Measurements from ENCODE around the gene ARHGAP15.

The ARHGAP15 gene

GRCh38 chr2:143764706-143765105 is 635.5 kb downstream of the ARHGAP15 start:
- no peak for DNase-seq (ENCODE audit: low spot score)

GRCh38 chr2:143768991-143769390 is 639.8 kb downstream of the ARHGAP15 start:
- DNase-seq (ENCODE audit: low spot score) = no peak

GRCh38 chr2:143771939-143772338 is 642.7 kb downstream of the ARHGAP15 start:
- no peak for DNase-seq (ENCODE audit: low spot score)

GRCh38 chr2:143776526-143777297 is 647.5 kb downstream of the ARHGAP15 start:
- DNase-seq (ENCODE audit: low spot score) = no peak

- DNase-seq (ENCODE audit: low spot score) = no peak
Observed at GRCh38 chr2:143779021-143779420, 649.8 kb downstream of the ARHGAP15 start.

- no peak for DNase-seq (ENCODE audit: low spot score)
Observed at GRCh38 chr2:143786026-143786765, 657.0 kb downstream of the ARHGAP15 start.

- no peak for DNase-seq (ENCODE audit: low spot score)
Observed at GRCh38 chr2:143787674-143788073, 658.5 kb downstream of the ARHGAP15 start.

GRCh38 chr2:143792602-143793001 is 663.4 kb downstream of the ARHGAP15 start:
- no peak for DNase-seq (ENCODE audit: low spot score)

- DNase-seq (ENCODE audit: low spot score) = no peak
Observed at GRCh38 chr2:143793381-143793780, 664.2 kb downstream of the ARHGAP15 start.

GRCh38 chr2:143796051-143796450 is 666.8 kb downstream of the ARHGAP15 start:
- DNase-seq (ENCODE audit: low spot score) = no peak

- no peak for DNase-seq (ENCODE audit: low spot score)
Observed at GRCh38 chr2:143801561-143801960, 672.3 kb downstream of the ARHGAP15 start.

- DNase-seq (ENCODE audit: low spot score) = no peak
Observed at GRCh38 chr2:143802242-143802641, 673.0 kb downstream of the ARHGAP15 start.

- DNase-seq (ENCODE audit: low spot score) = no peak
Observed at GRCh38 chr2:143802871-143803650, 673.8 kb downstream of the ARHGAP15 start.

GRCh38 chr2:143803936-143804335 is 674.7 kb downstream of the ARHGAP15 start:
- no peak for DNase-seq (ENCODE audit: low spot score)

GRCh38 chr2:143805666-143806065 is 676.4 kb downstream of the ARHGAP15 start:
- DNase-seq (ENCODE audit: low spot score) = no peak

GRCh38 chr2:143807192-143807591 is 678.0 kb downstream of the ARHGAP15 start:
- DNase-seq (ENCODE audit: low spot score) = no peak

- DNase-seq (ENCODE audit: low spot score) = no peak
Observed at GRCh38 chr2:143807671-143808070, 678.5 kb downstream of the ARHGAP15 start.

GRCh38 chr2:143808166-143808565 is 678.9 kb downstream of the ARHGAP15 start:
- no peak for DNase-seq (ENCODE audit: low spot score)

GRCh38 chr2:143815082-143815481 is 685.9 kb downstream of the ARHGAP15 start:
- no peak for DNase-seq (ENCODE audit: low spot score)

- no peak for DNase-seq (ENCODE audit: low spot score)
Observed at GRCh38 chr2:143816916-143817315, 687.7 kb downstream of the ARHGAP15 start.

All from HuH-7.5 (cell line).